ENCODE results near the gene ZNF385C. TPM values are rescaled to one million over a fixed set of nuclear protein-coding genes. Genes with fewer than 3 reads are reported as not detected.

The ZNF385C gene
- total RNA-seq, 1 experiment from 2014 or later: 2.8 TPM

DNA sequence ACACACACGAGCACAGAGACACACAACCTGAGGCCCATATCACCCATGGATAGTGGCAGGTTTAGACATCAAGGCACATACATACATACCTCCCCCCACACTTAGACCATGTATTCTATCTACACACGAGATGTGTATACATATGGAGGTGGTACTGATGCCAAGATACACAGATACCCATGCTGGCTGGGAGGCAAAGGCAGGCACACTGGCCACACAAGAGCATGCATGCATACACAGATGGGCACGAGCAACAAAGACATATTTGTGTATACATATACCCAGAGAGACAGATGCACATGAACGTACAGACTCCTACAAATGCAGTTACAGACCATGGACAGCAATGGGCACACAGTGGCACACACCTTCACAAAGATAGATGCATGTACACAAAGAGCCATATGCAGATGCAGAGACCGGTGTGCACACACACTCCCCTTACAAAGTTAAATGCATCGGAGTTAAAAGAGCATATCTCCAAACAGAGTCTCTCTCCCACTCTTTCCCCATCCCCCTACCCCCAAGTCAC lies 45.9 kb downstream of the ZNF385C start:
- Histone ChIP-seq H3K23me2 (ENCODE audit: insufficient read length, low read depth, low read length, poor library complexity, severe bottlenecking) (peaks cover 9% of the 10 kb centered on the region), H3K4ac (ENCODE audit: low read depth, low read length) (no peak overlapping the region), H2BK120ac (ENCODE audit: low read depth, low read length, poor library complexity, severe bottlenecking) (no peak overlapping the region), H3K79me2 (ENCODE audit: insufficient read depth, low read length) (no peaks in the 10 kb centered on the region), H3K9me3 (ENCODE audit: control insufficient read depth, low read depth, low read length) (no peaks in the 10 kb centered on the region), H2BK15ac (ENCODE audit: low read depth, low read length) (no peak overlapping the region), H3K14ac (ENCODE audit: insufficient read depth, low read length) (no peak overlapping the region), H3T11ph (ENCODE audit: low read length) (no peak overlapping the region), H3K27me3 (ENCODE audit: insufficient read depth, low read length) (no peaks in the 10 kb centered on the region), H2AK5ac (ENCODE audit: insufficient read length, low read length) (no peak overlapping the region), H3K4me2 (ENCODE audit: insufficient read depth, insufficient read length, low read length) (no peak overlapping the region), H2AFZ (ENCODE audit: low read length) (no peak overlapping the region), H3K4me1 (ENCODE audit: insufficient read depth, low read length) (peaks cover 9% of the 10 kb centered on the region; the same call in 1 of the 2 replicates), H3K18ac (ENCODE audit: insufficient read length, low read depth, low read length) (no peak overlapping the region), H4K8ac (replicated peaks; ENCODE audit: insufficient read length, low read depth, low read length) (no peak overlapping the region), H3K79me1 (ENCODE audit: insufficient read depth, low read depth, low read length, poor library complexity, severe bottlenecking) (no peaks in the 10 kb centered on the region), H4K20me1 (ENCODE audit: control insufficient read depth, insufficient read depth, insufficient read length) (no peaks in the 10 kb centered on the region), H2BK5ac (ENCODE audit: insufficient read length, low read length) (no peak overlapping the region), H4K5ac (ENCODE audit: insufficient read length, low read depth, low read length) (no peak overlapping the region), H3K23ac (ENCODE audit: insufficient read length, low read depth, low read length) (no peak overlapping the region), H3K56ac (ENCODE audit: insufficient read length, low read depth, low read length) (no peak overlapping the region), H4K91ac (ENCODE audit: insufficient read length, low read depth, low read length) (no peak overlapping the region), H3K27ac (ENCODE audit: insufficient read length, low read depth, low read length) (no peak overlapping the region), H2BK12ac (ENCODE audit: insufficient read length, low read depth, low read length) (no peak overlapping the region), H2BK20ac (ENCODE audit: low read depth, low read length, poor library complexity, severe bottlenecking) (no peak overlapping the region), H3K9ac (ENCODE audit: extremely low read depth, insufficient read length, low read length) (no peak overlapping the region)
- Mint-ChIP-seq H3K27ac (no peak overlapping the region), H3K36me3 (ENCODE audit: insufficient read depth in 1 of 3, low read depth in 3 of 3) (no peaks in the 10 kb centered on the region; a peak in 1 of 7 replicates), H3K4me3 (no peak overlapping the region), H3K4me1 (peaks cover 49 to 68% of the 10 kb centered on the region in 2 experiments), H3K27me3 (ENCODE audit: low read depth) (peaks cover 35% of the 10 kb centered on the region), H3K9me3 (no peaks in the 10 kb centered on the region; a peak in 1 of 5 replicates)
- TF ChIP-seq, protein P1, sequence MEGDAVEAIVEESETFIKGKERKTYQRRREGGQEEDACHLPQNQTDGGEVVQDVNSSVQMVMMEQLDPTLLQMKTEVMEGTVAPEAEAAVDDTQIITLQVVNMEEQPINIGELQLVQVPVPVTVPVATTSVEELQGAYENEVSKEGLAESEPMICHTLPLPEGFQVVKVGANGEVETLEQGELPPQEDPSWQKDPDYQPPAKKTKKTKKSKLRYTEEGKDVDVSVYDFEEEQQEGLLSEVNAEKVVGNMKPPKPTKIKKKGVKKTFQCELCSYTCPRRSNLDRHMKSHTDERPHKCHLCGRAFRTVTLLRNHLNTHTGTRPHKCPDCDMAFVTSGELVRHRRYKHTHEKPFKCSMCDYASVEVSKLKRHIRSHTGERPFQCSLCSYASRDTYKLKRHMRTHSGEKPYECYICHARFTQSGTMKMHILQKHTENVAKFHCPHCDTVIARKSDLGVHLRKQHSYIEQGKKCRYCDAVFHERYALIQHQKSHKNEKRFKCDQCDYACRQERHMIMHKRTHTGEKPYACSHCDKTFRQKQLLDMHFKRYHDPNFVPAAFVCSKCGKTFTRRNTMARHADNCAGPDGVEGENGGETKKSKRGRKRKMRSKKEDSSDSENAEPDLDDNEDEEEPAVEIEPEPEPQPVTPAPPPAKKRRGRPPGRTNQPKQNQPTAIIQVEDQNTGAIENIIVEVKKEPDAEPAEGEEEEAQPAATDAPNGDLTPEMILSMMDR (conservative IDR thresholded peaks at IDR 0.05): no peak
- WGBS (ENCODE audit: extremely low coverage, insufficient read length, low lambda C conversion rate): no CpG with 5 or more reads among the region's 6 CpGs
- DNase-seq: no peak

All from H9 (cell line).